PFSK-1 (cell line): ENCODE measurements around the gene TMEM273.

Source experiments
- FOXP2 ChIP-seq: optimal IDR thresholded peaks from 2 replicates; pipeline ENCODE3; 2011; ENCODE audit warnings: borderline replicate concordance, control low read depth, inconsistent platforms; ENCODE audit not compliant: insufficient read depth; ENCODE audit errors: extremely low read length, extremely low read depth
- POLR2AphosphoS5 ChIP-seq: IDR thresholded peaks from 2 replicates; pipeline ENCODE4 v1.6.1; 2012; ENCODE audit warnings: low read depth, mild to moderate bottlenecking, control low read depth, low read length, moderate library complexity
- SIN3A ChIP-seq: IDR thresholded peaks from 2 replicates; pipeline ENCODE4 v1.6.1; 2012; ENCODE audit warnings: mild to moderate bottlenecking, low read length, moderate library complexity, borderline replicate concordance; ENCODE audit not compliant: insufficient read depth
- TAF1 ChIP-seq: IDR thresholded peaks from 2 replicates; pipeline ENCODE4 v1.6.1; 2012; ENCODE audit warnings: low read length, control low read depth, borderline replicate concordance; ENCODE audit not compliant: insufficient read depth
- TF ChIP-seq, protein P1 (sequence below), 2 experiments: IDR thresholded peaks; 2 replicates each; pipeline versions ENCODE4 v1.6.1 to v1.8.0; 2011 to 2012; ENCODE audit warnings: low read depth in 2 of 2, low read length in 2 of 2, control low read depth in 1 of 2, inconsistent platforms in 1 of 2, mild to moderate bottlenecking in 1 of 2, moderate library complexity in 1 of 2; ENCODE audit not compliant: insufficient read depth in 1 of 2

Gene TMEM273

DNA sequence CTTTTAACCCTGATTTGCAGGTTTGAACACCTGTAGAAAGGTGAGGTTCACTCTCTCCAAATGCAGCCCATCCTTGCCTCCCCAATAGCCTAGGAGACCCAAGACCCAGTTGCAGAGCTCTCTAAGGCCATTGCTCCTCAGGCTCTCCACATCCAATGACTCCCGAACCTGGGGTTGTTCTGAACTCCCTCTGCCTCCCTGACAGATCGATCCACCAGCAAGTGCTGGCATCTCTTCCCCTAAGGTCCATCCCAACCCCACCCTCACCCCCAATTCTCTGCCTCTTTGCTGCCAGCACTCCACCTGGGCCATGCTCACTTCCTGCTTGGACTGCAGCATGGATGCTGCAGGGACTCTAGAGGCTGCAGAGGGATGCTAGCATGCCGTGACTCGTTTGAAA, 35.1 kb downstream of the TMEM273 start:
- TF ChIP-seq SIN3A, result no peak
- TF ChIP-seq, protein P1, sequence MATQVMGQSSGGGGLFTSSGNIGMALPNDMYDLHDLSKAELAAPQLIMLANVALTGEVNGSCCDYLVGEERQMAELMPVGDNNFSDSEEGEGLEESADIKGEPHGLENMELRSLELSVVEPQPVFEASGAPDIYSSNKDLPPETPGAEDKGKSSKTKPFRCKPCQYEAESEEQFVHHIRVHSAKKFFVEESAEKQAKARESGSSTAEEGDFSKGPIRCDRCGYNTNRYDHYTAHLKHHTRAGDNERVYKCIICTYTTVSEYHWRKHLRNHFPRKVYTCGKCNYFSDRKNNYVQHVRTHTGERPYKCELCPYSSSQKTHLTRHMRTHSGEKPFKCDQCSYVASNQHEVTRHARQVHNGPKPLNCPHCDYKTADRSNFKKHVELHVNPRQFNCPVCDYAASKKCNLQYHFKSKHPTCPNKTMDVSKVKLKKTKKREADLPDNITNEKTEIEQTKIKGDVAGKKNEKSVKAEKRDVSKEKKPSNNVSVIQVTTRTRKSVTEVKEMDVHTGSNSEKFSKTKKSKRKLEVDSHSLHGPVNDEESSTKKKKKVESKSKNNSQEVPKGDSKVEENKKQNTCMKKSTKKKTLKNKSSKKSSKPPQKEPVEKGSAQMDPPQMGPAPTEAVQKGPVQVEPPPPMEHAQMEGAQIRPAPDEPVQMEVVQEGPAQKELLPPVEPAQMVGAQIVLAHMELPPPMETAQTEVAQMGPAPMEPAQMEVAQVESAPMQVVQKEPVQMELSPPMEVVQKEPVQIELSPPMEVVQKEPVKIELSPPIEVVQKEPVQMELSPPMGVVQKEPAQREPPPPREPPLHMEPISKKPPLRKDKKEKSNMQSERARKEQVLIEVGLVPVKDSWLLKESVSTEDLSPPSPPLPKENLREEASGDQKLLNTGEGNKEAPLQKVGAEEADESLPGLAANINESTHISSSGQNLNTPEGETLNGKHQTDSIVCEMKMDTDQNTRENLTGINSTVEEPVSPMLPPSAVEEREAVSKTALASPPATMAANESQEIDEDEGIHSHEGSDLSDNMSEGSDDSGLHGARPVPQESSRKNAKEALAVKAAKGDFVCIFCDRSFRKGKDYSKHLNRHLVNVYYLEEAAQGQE (IDR thresholded peaks at IDR 0.05; ENCODE audit: insufficient read depth in 1 of 2, low read depth in 2 of 2, low read length in 2 of 2), result no peak
- TF ChIP-seq FOXP2, result no peak
- no peak for TF ChIP-seq TAF1
- TF ChIP-seq POLR2AphosphoS5, result no peak

DNA sequence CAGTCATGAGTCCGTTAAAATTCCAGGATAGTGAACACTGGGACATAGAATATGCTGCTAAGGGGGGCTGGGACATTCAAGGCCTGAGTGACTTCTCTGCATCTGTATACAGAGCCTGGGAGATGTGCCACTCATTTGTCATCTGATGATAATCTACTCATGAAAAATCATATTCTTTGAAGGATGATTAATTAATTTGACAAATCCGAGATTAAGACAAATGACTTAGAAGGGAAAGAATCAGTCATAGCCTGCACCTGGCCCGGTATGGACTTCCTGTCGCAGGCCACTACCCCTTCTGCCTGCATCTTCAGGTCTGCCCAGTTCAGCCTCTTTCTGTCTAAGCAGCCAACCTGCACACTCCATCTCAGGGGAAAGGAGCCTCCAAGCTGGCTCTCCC, 35.5 kb downstream of the TMEM273 start:
- TF ChIP-seq TAF1, result no peak
- no peak for TF ChIP-seq POLR2AphosphoS5
- no peak for TF ChIP-seq FOXP2
- TF ChIP-seq SIN3A, result no peak
- TF ChIP-seq, protein P1 (IDR thresholded peaks at IDR 0.05; ENCODE audit: insufficient read depth in 1 of 2, low read depth in 2 of 2, low read length in 2 of 2), result no peak

DNA sequence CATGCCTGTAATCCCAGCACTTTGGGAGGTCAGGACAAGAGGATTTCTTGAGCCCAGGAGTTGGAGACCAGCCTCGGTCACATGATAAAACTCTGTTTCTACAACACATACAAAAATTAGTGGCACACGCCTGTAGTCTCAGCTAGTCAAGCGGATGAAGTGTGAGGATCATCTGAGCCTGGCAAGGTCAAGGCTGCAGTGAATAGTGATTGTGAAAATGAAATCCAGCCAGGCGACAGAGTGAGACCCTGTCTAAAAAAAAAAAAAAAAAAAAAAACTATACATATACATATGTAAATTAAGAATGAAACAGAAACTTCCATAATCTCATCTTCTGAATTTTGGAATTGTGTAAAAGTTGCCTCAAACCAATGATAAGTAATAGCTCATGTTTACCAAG, 36.2 kb downstream of the TMEM273 start:
- no peak for TF ChIP-seq POLR2AphosphoS5
- TF ChIP-seq, protein P1 (IDR thresholded peaks at IDR 0.05; ENCODE audit: insufficient read depth in 1 of 2, low read depth in 2 of 2, low read length in 2 of 2), result no peak
- no peak for TF ChIP-seq FOXP2
- no peak for TF ChIP-seq TAF1
- no peak for TF ChIP-seq SIN3A

DNA sequence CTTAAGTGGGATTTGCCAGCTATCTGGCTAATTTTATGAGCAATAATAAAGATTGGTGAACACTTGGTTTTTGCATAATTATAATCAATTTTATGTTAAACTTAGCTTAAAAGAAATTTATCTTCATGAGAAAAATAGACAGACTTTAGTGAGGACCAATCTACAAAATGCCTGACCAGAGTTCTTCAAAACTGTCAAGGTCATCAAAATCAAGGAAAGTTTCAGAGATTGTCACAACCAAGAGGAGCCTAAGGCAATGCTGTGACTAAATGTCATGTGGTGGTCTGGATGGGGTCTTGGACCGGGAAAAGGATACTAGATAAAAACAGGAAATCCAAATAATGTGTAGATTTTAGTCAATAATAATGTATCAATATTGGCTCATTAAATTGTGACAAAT, 36.7 kb downstream of the TMEM273 start:
- TF ChIP-seq TAF1, result no peak
- no peak for TF ChIP-seq POLR2AphosphoS5
- no peak for TF ChIP-seq FOXP2
- TF ChIP-seq SIN3A, result no peak
- TF ChIP-seq, protein P1 (IDR thresholded peaks at IDR 0.05; ENCODE audit: insufficient read depth in 1 of 2, low read depth in 2 of 2, low read length in 2 of 2), result no peak

DNA sequence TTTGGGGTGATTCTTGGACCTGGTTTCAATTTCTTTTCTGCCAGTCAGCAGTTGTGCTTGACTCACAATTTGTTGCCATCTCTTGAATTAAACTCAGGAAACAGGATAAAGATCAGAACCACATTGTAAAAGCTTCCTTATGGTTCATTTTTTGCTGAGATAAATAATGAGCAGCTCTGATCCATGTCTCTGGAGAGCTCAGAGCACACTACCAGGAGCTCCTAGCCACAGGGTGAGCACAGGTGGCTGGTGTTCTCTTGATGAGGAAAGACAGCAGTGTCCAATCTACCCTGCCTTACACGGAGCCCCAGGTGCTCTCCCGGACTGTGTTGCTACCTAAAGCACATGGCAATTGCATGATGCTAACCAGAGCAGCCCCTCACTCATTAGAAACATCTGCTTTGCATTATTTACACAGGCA, 37.2 kb downstream of the TMEM273 start:
- TF ChIP-seq POLR2AphosphoS5, result no peak
- TF ChIP-seq, protein P1 (IDR thresholded peaks at IDR 0.05; ENCODE audit: insufficient read depth in 1 of 2, low read depth in 2 of 2, low read length in 2 of 2), result no peak
- no peak for TF ChIP-seq FOXP2
- TF ChIP-seq TAF1, result no peak
- TF ChIP-seq SIN3A, result no peak
